Retinal pigment epithelial cell (primary cell): ENCODE results near the gene B3GNT7.

Source experiments
- DNase-seq: peaks from one replicate; pipeline ENCODE4 v3.0.0-alpha.2; 2010; ENCODE audit warnings: low read depth
- H3K4me3 ChIP-seq: 2 replicates; pipeline ENCODE4 v1.5.1; 2011; ENCODE audit warnings: mild to moderate bottlenecking, low read length, control low read depth, moderate library complexity
- CTCF ChIP-seq: conservative IDR thresholded peaks from 2 replicates; pipeline ENCODE4 v1.5.1; 2011; ENCODE audit warnings: low read depth, low read length, control low read depth, inconsistent platforms

Gene B3GNT7

GRCh38 chr2:231409776-231410175 is 14.3 kb downstream of the B3GNT7 start:
- TF ChIP-seq CTCF, result no peak
- H3K4me3 ChIP-seq, result no peak overlapping the region
- no peak for DNase-seq

- DNase-seq, result no peak
- H3K4me3 ChIP-seq, result no peak overlapping the region
- TF ChIP-seq CTCF, result peak; percentile 55
Observed at GRCh38 chr2:231410293-231411004, 14.9 kb downstream of the B3GNT7 start.

GRCh38 chr2:231411237-231411636 is 15.7 kb downstream of the B3GNT7 start:
- no peak overlapping the region for H3K4me3 ChIP-seq
- no peak for DNase-seq
- TF ChIP-seq CTCF, result no peak

GRCh38 chr2:231411831-231412617 is 16.5 kb downstream of the B3GNT7 start:
- peak overlapping the region; percentile 64 for H3K4me3 ChIP-seq
- TF ChIP-seq CTCF, result peak; percentile 91
- DNase-seq, result peak; percentile 36

GRCh38 chr2:231412618-231412963 is 17.1 kb downstream of the B3GNT7 start:
- H3K4me3 ChIP-seq, result peak overlapping the region; percentile 64
- DNase-seq, result no peak
- no peak for TF ChIP-seq CTCF

- DNase-seq, result no peak
- TF ChIP-seq CTCF, result no peak
- H3K4me3 ChIP-seq, result no peak overlapping the region
Observed at GRCh38 chr2:231413456-231413855, 17.9 kb downstream of the B3GNT7 start.
